Glomerular visceral epithelial cell (primary cell): Measurements from ENCODE around the gene TOMM7.
"Not testable (repeated sequence)": the region's sequence is repeated elsewhere in the genome, so short reads cannot be mapped to it uniquely, and the experiment has no call there.

Experiments
- DNase-seq: peaks from one replicate; pipeline ENCODE4 v3.0.0-alpha.2; 2016; ENCODE audit errors: extremely low spot score

TOMM7 gene

DNA sequence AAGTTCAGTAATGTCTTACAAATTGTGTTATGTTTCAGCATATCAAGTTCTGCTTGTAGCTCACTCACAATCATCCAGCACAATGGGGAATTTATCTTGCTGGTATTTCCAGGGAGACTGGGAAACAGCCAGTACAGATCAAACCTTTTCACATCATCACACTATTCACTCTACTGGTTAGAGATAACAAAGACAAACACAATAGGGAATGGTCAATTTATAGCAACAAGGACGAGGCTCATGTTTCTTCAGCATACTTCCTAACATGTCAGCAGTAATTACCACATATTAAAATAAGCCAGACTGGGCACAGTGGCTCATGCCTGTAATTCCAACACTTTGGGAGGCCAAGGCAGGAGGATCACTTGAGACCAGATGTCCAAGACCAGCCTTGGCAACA is 38.3 kb downstream of the TOMM7 start:
- no peak for DNase-seq

DNA sequence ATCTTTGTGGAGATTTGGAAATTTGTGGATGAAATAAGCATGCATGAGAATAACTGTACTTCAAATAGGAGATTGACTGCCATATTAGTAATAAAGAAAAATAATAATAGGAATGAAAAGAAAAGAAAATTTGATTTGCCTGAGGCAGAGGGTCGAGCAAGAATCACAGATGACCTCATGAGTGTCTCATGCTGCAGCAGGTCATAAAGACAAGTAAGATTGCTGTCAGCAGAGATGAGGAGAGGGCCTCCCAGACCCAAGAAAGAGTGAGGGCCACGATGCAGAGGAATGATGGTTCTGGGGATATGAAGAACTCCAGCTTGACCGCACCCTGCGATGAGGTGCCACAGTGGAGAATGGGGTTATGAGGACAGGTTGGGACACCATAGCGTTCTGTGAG is 39.2 kb downstream of the TOMM7 start:
- no peak for DNase-seq

DNA sequence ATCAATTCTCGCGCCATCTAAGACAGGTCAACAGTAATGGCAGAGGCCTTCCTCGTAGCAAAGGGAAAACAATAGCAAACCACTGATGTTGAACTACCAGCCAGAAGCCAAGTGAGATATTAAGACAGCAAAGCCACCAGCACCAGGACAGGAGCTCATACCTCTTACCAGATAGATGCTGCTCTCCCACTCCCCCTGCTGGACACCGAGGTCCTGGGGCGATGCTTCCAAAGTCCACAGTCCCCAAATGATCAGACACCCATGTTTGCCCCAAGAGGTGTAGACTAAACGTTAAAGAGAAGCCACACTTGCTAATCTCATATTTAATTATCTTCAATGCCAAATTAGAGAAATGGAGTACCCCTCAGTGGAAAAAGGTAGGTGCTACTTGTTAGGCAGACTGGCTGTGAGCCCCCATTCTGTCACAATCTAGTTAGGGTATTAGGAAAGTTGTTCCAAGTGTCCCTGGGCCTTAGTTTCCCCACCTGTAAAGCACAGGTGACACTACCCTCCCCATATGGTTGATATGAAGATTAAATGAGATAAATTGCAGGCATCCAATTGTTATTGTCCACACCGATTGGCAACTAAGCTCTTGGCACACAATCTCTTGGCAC is 39.9 kb downstream of the TOMM7 start:
- peak; percentile 38 for DNase-seq

DNA sequence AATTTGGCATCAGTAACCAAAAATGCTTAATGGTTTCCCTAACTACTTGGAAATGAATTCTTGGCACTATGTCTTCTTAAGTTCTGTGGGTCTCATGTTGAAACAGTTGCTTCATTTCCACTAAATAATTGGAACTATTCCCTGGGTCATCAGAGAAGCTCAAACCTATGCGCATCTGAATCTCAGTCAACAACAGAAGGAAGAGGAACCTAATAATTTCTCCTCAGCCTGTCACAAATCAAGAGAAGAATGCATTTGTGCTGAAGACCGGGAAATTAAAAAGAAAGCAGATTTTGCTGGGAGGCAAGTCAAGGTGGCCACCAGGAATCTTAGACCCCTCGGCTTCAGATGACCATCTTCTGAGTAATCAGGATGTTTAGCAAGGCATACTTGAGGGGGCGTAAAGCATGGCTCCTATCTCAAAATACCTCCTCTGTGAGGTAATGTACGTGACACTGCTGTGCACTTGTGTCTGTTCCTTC is 41.4 kb downstream of the TOMM7 start:
- DNase-seq = peak; percentile 67

DNA sequence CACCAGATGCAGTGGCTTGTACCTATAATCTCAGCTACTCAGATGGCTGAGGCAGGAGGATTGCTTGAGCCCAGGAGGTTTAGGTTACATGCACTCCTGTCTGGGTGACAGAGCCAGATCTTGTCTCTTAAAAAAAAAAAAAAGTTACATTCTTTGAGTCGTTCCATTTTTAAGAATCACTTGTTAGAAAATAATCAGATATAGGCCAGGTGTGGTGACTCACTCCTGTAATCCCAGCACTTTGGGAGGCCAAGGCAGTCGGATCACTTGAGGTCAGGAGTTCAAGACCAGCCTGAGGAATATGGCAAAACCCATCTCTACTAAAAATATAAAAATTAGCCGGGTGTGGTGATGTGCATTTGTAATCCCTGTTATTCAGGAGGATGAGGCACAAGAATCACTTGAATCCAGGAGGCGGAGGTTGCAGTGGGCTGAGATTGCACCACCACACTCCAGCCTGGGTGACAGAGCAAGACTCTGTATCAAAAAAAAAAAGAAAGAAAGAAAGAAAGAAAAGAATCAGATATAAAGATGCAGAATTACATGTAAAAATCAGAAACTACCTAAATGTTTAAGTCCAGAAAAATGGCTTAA is 42.8 kb downstream of the TOMM7 start:
- not testable (repeated sequence) for DNase-seq

DNA sequence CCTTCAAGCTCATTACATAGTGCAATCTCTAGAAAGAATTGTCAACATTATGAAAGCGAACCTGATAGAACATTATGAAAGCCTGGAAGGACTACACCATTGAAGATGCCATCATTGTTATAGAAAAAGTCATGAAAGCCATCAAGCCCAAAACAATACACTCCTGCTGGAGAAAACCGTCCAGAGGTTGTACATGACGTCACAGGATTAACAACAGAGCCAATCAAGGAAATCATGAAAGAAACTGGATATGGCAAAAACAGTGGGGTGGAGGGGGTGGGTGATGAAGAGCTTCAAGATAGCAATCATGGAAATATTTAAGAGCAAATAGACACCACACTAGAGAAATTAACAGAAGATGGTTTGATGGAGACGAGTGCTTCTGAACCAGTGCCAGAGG is 45.7 kb downstream of the TOMM7 start:
- no peak for DNase-seq

DNA sequence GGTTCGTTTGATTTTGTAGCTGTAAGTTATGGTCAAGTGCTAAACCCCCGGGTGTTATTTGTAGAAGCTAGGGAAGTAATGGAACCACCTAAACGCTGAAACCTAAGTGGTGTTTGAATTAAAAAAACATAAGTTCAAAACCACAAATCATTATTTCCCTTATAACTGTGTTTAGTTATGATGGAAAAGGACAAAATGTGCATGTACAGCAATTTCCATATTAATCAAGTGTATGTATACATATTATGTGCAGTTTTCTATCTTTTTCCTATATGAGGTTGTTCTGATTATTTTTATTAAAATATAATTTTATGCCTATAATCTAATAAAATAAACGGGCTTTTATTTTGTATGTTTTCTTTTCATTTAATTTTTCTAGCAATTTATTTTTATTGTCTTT is 49.8 kb downstream of the TOMM7 start:
- DNase-seq = no peak

DNA sequence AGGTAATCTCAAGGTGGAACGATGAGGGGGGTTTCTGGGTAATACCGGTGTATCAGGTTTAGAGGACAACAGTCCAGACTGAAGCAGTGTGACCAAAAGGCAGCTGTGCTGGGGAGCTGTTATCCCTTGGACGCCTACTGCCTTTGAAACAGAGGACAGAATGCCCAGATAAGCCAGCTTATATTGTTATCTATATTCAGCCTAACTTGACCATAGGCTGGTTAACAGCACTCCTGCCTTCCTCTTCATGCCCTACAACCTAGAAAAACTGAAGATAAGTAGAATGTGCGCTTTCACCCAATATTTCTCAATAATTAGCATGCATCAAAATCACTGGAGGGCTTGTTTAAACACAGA is 50.8 kb downstream of the TOMM7 start:
- no peak for DNase-seq

DNA sequence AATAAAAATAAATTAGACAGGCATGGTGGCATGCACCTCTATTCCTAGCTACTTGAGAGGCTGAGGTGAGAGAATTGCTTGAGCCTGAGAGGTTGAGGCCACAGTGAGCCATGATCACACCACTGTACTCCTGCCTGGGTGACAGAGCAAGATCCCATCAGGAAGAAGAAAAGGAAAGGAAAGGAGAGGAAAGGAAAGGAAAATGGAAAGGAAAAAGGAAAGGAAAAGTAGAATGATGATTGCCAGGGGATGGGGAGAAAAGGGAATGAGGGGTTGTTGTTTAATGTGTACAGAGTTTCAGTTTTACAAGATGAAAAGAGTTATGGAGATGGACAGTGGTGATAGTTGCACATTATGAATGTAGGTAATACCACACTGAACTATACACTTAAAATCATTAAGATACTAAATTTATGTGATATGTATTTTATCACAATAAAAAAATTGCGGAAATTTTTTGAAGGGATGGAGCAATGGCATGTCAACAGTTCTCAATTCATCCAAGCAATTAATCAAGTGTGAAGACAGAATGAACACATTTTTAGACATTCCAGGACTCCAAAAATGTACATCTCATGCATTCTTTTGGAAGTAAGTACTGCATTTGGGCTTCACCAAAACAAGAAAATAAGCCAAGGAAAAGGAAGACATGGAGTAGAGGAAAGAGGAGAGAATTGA is 51.3 kb downstream of the TOMM7 start:
- DNase-seq = no peak

DNA sequence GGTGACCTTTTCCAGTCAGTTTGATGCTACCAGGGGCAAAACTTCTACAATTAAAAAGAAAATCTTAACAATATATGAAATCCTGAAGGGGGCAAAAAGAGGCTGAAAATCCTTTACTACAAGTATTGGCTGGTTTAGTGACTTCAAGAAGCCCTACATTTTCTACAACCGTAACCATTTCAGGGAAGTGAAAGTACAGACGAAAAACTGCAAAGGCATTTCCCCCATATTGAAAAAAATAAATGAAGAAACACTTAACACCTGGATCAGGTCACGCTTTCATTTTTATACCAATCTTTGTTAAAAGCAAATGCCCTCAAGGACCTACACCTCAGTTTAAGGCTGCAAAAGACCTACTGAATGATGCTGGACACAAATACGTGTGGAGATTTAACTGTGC is 57.0 kb downstream of the TOMM7 start:
- no peak for DNase-seq
